Hypothalamus (tissue), 51 donors: ENCODE data around the gene B3GAT3.
A peak's percentile ranks its signal among the peaks of the same experiment; 100 is the strongest.

Experiments
- DNase-seq, 51 donors: peaks; one replicate each; lab custom pipeline; 2025; lab: John Stamatoyannopoulos, UW

Gene B3GAT3

GRCh38 chr11:62605902-62606301, 15.9 kb downstream of the B3GAT3 start:
- DNase-seq, result no peak

GRCh38 chr11:62605467-62605866, 16.3 kb downstream of the B3GAT3 start:
- no peak for DNase-seq

DNA sequence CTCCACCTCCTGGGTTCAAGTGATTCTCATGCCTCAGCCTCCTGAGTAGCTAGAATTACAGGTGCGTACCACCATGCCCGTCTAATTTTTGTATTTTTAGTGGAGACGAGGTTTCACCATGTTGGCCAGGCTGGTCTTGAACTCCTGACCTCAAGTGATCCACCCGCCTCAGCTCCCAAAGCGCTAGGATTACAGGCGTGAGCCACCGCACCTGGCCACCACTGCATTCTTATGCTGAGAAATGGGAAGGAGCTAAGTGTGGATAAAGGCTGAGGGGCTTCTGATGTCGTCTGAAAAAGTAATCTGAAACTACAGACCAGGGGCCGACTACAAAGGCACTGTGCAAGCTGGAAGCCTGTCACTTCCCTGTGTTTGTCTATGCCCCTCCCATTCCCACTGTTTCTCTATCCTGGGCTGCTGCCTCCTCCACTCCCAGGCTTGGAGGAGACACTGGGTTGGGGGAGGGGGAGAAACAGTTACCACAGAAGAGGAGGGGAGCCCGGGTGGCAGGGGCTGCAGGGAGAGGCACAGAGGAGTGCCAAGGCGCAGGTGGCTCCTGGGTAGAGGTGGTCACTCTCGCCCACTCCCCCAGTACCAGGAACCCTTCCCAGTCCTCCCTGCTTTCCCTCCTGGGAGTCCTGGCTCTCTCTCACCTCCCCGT, 17.2 kb downstream of the B3GAT3 start:
- peak in 1 of 51 donors; percentile 11 for DNase-seq

- no peak for DNase-seq
These were observed 17.9 kb downstream of the B3GAT3 start for GRCh38 chr11:62603776-62604299.

DNA sequence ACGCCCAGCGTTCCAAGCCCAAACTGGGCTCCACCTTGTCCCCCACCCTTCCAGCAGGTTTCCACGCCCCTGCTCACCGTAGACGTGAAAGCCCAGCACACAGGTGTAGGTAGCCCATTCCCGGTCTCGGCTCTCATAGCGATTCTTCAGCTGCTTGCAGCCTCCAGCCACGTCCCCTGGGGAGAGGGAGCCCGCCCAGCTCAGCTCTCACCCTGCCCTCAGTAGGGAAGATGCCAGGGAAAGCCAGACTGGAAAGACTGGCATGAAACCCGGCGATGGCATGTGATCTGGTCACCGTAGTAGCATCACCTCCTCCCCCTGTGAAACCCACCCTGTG, 18.7 kb downstream of the B3GAT3 start:
- no peak for DNase-seq

DNA sequence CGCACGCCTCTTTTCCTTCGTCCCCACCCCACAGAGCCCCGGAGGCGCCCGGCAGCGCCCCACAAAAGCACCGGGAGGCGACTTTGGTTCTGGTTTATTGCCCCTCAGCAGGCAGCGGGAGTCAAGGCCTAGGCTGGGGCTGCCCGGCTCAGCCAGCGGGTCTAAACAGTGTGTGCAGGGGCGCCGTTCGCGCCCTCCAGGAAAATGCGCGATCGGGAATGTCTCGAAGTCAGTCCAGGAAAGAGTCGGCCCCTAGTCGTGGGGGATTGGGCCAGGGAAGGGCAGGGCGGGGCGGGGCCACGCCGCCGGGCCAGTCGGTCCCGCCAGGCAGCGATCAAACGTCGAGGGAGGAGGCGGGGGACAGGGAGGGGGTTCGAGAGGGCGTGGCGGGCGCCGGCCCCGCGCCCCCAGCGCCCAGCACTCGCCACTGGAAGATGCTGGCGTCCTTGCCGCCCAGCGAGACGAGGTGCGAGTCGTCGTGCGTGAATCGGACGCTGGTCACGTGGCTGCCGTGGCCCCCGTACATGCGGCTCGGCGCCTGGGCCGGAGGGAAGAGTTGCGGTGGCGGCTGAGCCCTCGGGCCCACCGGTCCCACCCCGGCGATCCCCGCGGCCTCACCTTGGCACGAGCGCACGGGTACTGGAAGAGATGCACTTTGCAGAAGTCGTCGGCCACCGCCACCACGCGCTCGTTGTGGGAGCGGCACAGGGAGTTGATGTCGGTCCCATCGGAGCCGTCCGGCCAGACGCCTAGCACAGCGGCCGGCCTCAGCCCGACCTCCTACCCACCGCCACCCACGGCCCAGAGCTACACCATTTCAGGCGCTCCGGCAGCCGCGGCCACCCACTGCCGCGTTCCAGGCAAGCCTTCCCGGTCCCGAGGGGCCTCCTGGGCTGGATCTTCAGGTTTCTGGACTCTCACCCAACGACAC, 19.4 kb downstream of the B3GAT3 start:
- peak in 46 of 51 donors; percentile 23 to 94 (median 72) for DNase-seq

DNA sequence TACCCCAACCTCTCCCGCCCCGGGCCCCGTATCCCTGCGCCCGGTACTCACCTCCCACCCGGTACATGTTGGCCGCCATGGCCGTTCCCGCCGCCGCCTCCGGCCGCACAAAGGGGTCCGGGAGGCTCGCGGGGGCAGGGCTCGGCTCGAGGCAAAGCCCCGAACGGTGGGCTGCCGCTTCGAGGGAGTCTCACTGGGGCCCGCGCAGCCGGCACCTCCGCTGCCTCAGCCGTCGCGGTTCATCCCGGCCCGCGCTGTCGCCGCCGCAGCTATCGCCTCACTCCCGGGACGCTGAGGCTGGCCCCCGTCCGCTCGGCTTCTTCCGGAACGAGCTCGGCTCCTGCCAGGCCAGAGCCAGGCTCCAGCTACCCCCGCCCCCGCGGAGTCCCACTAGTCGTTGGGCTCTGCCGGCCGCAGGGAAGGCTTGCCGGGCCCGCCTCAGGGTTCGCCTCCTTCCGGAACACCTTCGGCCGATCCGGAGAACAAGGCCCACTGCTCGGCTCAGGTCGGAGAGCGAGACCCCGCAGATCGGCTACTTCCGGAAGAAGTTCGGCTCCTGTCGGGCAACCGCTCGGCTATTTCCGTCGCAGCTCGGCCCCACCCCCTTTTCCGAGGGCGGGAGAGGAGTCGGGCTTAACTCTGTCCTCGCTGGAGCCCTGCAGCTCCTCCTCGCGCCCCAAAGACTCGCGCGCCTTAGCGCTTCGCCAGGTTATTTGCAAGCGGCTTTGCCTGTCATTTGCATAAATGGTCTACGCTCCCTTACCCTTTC, 20.2 kb downstream of the B3GAT3 start, which contains the start of gene MTA2:
TSS of gene MTA2 (minus strand) at position 494 of the 769 bp plus-strand sequence. CDS start at position 79, 415 bp downstream.
- DNase-seq, result peak; percentile 89 to 99 (median 96)

DNA sequence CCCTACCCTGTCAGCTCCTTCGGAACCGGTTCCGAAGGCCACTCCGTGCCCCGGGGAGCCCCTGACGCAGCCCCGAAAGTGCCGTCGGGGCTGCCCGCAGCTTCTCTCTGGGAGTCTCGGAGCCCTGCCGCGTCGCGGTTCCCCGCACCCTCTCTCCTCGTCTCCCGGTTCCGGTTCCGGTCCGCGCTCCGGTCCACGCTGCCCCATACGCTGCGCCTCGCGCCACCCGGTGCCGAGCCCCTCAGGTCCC, 20.7 kb downstream of the B3GAT3 start:
- peak in 13 of 51 donors; percentile 23 to 64 (median 47) for DNase-seq

DNA sequence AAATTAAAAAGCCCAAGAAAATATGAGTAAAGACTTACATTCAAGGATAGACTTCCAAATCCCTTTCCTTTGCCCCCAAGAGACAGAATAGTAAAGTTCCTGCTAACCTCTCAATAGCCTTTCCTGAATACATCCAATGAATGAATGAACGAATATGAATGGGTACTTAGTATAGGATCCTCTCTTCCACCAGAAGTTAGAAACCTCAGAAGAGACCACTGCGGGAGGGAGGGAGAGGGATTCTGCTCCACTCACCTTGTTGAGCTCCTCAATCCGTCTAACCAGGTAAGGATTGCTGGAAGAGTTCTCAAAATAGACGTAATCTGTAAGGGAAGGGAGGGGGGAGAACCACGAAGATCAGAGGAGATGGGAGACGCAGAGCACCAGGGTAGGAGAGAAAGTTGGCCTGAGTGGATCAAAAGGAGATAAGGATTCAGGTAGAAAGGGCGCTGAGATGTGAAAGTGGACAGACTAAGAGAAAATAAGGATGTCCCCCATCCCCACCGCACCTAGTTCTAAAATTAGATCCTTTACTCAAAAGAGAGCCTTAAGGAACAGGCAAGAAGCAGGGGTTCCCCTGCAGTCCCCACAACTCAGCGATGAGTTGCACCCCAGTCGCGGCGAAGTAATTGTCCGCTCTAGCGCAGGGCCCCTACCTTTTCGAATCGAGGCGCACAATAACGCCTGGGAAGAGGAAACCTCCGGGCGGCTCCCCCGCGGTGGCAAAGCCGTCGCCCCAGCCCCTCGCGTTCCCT, 21.2 kb downstream of the B3GAT3 start:
- peak in 1 of 51 donors; percentile 21 for DNase-seq

DNA sequence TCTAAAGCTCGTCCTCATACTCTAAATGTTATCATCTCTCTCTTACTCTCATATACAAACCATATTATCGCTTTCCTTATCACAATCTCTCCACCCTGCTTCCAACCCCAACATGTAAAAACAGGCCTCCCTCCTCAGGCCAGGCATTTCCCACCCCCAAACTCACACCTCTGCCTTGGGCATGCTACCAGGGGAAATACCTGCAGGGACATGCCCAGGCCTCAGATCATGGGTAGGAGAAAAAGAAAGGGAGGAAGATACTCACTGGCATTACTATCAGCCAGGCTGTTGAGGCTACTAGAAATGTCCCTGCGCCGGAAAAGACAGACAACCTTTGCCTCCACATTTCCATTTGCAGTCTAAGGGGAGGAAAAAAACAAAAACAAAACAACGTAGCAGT, 21.9 kb downstream of the B3GAT3 start:
- no peak for DNase-seq

DNA sequence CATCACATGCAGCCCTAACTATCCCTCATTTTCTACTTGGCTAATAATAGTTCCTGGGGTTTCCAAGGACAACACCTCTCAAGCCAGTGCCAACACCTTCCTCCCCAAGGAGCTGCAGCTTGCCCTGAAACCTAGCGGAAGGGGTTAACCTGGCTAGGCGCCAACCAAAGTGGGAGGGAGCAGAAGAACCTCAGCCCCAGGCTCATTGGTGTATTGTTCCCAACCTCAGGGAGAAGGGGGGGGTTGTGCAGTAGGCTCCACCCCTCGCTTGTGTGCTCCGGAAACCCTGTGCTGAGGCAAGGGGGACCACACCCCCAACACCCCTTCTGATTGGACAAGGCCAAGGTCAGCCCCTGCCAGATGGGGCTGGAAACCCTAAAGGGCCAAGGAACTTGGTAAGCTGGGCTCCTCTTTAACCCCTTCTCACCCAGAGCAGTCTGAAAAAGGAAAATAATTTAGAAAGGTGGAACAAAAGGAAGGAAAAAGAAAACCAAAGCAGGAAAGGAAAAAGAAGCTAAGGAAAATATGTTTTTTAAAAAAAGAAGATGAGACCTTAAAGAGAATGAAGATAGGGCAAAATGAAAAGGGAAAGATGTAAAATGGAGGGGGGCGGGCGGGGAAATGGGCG, 22.6 kb downstream of the B3GAT3 start:
- DNase-seq, result peak in 50 of 51 donors; percentile 19 to 94 (median 81)

GRCh38 chr11:62595124-62595523, 26.7 kb downstream of the B3GAT3 start:
- no peak for DNase-seq

DNA sequence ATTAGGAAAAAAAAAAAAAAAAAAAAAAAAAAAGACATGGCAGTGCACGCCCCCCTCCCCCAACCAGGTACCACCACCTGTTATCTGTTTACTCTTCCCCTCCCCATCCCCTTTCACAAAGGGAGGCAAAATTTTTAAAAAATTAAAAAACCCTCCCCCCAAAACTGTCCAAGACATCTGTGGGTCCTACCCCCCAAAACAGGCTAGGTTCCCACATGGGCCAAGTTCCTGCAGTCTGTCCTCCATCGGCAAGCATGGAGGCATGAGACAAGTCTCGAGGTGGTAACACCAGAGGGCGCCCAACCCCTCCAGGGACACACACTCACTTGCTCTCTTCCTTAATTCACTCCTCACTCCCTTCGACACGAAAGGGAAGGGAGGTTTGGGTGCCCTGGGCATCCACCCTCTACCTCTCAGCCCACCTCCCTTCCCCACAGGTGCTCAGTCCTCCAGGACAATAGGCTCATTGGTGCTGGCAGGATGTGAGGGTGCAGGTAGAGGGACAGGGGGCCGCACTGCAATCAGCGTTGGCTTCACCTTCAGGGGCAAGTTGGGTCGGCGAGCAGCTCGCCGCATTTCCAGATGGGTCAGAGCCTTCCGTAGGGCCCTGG, 28.2 kb downstream of the B3GAT3 start:
- DNase-seq, result peak in 35 of 51 donors; percentile 18 to 77 (median 46)

- peak in 18 of 51 donors; percentile 25 to 80 (median 51) for DNase-seq
These were observed 28.8 kb downstream of the B3GAT3 start for GRCh38 chr11:62592989-62593421.

DNA sequence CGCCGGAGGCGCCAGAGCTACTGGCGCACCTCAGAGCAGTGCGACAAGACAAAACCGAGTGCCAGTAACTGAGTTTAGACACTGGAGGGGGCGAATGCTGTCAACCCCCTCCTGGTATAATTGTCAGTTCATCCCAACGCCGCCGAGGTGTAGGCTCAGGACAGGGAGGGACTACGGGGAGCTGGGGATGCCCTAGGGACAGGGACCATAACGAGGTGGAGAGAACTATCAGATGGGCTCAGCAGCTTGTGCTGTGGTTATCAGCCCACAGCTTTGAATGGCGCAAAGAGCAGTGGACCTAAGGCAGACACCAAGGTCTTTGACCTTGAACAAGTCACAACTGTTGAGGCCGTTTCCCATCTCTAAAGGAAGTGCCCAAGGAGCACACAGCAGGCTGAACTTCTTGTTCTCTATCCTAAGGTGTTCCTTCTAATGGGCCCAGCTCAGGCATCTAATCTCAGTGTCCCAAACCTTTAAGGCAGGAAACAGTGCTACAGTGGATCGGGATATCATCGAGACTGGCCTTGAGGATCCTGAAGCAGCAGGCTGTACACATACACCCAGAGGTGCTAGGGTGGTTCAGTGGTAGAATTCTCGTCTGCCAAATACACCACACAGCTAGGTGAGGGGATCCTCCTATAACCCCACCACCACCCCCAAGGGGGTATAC, 29.5 kb downstream of the B3GAT3 start:
- DNase-seq, result peak in 2 of 51 donors; percentile 60 to 61

DNA sequence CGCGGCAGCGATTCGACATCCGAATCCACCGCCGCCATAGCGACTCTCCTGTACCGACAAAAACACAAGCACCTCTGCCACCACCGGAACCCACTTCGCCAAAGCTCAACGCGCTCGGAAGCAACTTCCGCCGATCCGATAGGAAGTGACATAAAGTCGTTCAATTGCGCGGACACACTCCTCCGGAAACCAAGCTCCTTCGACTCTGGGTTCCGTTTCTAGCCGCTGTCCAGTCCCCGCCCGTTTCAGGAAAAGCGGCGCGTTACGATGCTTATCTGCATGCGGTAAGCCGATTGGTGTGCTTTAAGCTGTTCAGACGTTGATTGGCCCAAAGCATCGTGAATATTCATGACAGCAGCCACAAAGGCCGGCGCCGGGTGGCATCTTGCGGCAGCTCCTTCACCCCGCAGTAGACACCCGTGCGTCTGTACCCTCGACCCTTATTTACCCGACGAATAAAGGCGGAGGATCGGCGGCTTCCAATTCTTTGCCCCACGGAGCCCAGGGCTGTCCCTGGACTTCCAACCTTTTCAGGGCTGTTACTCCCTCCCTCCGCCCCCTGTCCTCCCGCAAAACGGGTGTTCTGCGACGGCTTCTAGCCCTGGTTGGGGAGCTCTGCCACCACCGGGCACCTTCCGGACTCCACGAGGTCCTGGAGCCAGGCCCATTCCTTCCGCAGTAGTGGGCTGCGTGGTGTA, 30.2 kb downstream of the B3GAT3 start, which contains the start of gene TUT1:
TSS of gene TUT1 (minus strand) at position 76 of the 698 bp plus-strand sequence. CDS start at position 38, 38 bp downstream.
- DNase-seq, result peak; percentile 56 to 99 (median 95)

DNA sequence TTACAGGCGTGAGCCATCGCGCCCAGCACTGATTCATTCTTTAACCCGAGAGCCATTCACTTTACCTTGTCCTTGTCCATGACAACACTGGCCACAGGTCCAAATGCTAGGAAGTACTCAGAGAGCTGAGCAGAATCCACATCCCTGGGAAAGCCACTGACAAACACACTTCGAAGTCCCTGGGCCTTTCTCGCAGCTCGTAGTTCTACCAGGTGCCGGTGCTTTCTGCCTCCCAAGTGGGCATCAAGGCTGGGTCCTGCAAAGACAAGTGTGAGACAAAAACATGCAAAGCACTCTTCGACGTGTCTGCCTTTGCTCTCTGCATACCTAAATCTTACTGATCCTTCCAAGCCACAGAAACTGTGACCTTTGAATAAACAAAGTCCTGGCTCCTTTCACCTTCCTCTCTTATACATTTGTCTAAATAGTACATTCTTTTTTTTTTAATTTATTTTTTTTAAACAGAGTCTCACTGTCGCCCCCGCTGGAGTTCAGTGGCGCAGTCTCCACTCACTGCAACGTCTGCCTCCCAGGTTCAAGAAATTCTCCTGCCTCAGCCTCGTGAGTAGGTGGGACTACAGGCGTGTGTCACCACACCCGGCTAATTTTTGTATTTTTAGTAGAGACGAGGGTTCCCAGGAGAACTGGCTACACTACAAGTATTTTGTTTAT, 32.7 kb downstream of the B3GAT3 start:
- peak in 1 of 51 donors; percentile 2 for DNase-seq
